HEK293T (cell line): ENCODE results near the gene TGM5.
"Not testable (repeated sequence)": the region's sequence is repeated elsewhere in the genome, so short reads cannot be mapped to it uniquely, and the experiment has no call there.

ENCODE experiments used
- CTCF ChIA-PET: fragments of 350-600 bp; formaldehyde crosslinking; extraction: SDS; loops from one replicate; lab custom pipeline; 2021; ENCODE audit warnings: antibody characterized with exemption, inconsistent platforms; lab: Yijun Ruan, JAX
- POLR2A ChIA-PET: fragments of 350-600 bp; formaldehyde crosslinking; extraction: SDS; loops from one replicate; lab custom pipeline; 2020; ENCODE audit warnings: antibody characterized with exemption, inconsistent platforms; lab: Yijun Ruan, JAX
- DNase-seq: peaks from one replicate; pipeline ENCODE4 v3.0.0; 2012; ENCODE audit warnings: mixed read lengths; ENCODE audit errors: extremely low spot score
- ARNT ChIP-seq: fragments of 450-650 bp; IDR thresholded peaks from 2 replicates; pipeline ENCODE4 v1.6.1; 2017; ENCODE audit warnings: mild to moderate bottlenecking
- BHLHE40 ChIP-seq: fragments of 450-650 bp; IDR thresholded peaks from 2 replicates; pipeline ENCODE4 v1.6.1; 2016; ENCODE audit warnings: mild to moderate bottlenecking, moderate library complexity, borderline replicate concordance
- CTBP1 ChIP-seq: fragments of 450-650 bp; IDR thresholded peaks from 2 replicates; pipeline ENCODE4 v1.6.1; 2016; ENCODE audit warnings: borderline replicate concordance
- ELF4 ChIP-seq: fragments of 450-650 bp; IDR thresholded peaks from 2 replicates; pipeline ENCODE4 v1.6.1; 2017; ENCODE audit warnings: antibody characterized with exemption
- FOXA1 ChIP-seq: fragments of 450-650 bp; IDR thresholded peaks from 2 replicates; pipeline ENCODE4 v1.6.1; 2016; ENCODE audit warnings: mild to moderate bottlenecking
- FOXK2 ChIP-seq: fragments of 450-650 bp; IDR thresholded peaks from 2 replicates; pipeline ENCODE4 v1.6.1; 2016; ENCODE audit warnings: mild to moderate bottlenecking
- FOXM1 ChIP-seq: fragments of 450-650 bp; IDR thresholded peaks from 2 replicates; pipeline ENCODE4 v1.6.1; 2017; ENCODE audit warnings: mild to moderate bottlenecking, borderline replicate concordance
- HDGF ChIP-seq: fragments of 450-650 bp; IDR thresholded peaks from 2 replicates; pipeline ENCODE4 v1.6.1; 2017; ENCODE audit warnings: antibody characterized with exemption, borderline replicate concordance
- L3MBTL2 ChIP-seq: fragments of 450-650 bp; conservative IDR thresholded peaks from 2 replicates; pipeline ENCODE4 v1.6.1; 2016; ENCODE audit warnings: mild to moderate bottlenecking
- LEF1 ChIP-seq: fragments of 450-650 bp; IDR thresholded peaks from 2 replicates; pipeline ENCODE4 v1.6.1; 2017; ENCODE audit warnings: mild to moderate bottlenecking, borderline replicate concordance
- NFRKB ChIP-seq: fragments of 450-650 bp; IDR thresholded peaks from 2 replicates; pipeline ENCODE4 v1.6.1; 2016; ENCODE audit warnings: mild to moderate bottlenecking, moderate library complexity
- SP1 ChIP-seq: fragments of 450-650 bp; IDR thresholded peaks from 2 replicates; pipeline ENCODE4 v1.6.1; 2017
- SUZ12 ChIP-seq: fragments of 450-650 bp; IDR thresholded peaks from 2 replicates; pipeline ENCODE4 v1.6.1; 2016; ENCODE audit warnings: mild to moderate bottlenecking
- TARDBP ChIP-seq: fragments of 450-650 bp; IDR thresholded peaks from 2 replicates; pipeline ENCODE4 v1.6.1; 2016
- ZNF384 ChIP-seq: fragments of 450-650 bp; IDR thresholded peaks from 2 replicates; pipeline ENCODE4 v1.6.1; 2016
- TF ChIP-seq, protein P1 (sequence below): fragments of 450-650 bp; IDR thresholded peaks from 2 replicates; pipeline ENCODE4 v1.6.1; 2016

TGM5 gene

DNA sequence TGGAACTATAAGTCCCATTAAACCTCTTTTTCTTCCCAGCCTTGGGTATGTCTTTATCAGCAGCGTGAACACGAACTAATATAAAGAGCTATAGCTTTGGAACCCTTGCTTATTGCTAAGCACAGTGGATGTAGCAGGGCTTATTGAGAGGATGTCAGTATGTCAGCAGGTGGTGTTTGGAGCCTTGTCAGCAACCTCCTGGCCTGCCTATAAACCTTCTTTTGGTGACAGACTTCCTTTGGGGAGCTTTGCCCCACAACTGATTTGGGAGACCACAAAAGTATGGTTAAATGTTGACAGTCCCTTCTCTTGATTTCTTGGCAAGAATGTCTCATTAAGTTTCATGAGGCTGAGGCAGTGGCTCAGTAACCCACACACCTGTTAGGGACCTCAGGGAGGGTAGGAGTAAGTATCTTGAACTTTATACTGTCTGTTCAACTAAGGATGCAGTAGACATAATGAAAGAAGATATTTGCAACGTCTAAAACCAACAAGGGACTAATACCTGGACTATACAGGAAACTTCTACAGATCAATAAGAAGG is 66.7 kb downstream of the TGM5 start:
- POLR2A ChIA-PET: no interaction called here
- TF ChIP-seq SUZ12 (no peak), FOXK2 (no peak), ELF4 (no peak), TARDBP (no peak)
- CTCF ChIA-PET: interaction anchor here (0.9 kb wide), 1 partner anchor 14 kb away, joined by 5 read pairs; no protein-coding TSS in a partner anchor
- DNase-seq: no peak

DNA sequence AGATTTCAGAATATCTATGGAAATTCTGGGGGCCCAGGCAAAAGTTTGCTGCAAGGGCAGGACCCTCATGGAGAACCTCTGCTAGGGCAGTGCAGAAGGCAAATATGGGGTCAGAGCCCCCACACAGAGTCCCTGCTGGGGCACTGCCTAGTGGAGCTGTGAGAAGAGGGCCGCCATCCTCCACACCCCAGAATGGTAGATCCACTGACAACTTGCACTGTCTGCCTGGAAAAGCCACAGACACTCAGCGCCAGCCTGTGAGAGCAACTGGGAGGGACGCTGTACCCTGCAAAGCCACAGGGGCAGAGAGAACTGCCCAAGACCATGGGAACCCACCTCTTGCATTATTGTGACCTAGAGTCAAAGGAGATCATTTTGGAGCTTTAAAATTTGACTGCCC is 67.7 kb downstream of the TGM5 start:
- TF ChIP-seq ELF4: no peak
- TF ChIP-seq TARDBP: no peak
- no peak for TF ChIP-seq L3MBTL2
- no peak for TF ChIP-seq FOXA1

DNA sequence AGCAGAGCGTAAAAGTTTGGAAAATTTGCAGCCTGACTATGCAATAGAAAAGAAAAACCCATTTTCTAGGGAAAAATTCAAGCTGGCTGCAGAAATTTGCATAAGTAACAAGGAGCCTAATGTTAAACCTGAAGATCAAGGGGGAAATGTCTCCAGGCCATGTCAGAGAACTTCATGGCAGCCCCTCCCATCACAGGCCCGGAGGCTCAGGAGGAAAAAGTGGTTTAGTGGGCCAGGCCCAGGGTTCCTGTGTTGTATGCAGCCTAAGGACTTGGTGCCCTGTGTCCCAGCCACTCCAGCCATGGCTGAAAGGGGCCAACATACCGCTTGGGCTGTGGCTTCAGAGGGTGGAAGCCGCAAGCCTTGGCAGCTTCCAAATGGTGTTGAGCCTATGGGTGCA is 68.2 kb downstream of the TGM5 start:
- POLR2A ChIA-PET, CTCF ChIA-PET, DNase-seq: not testable (repeated sequence)

More for the DNA sequence above, 67.7 kb downstream of the TGM5 start:
- DNase-seq: no peak
- ChIA-PET POLR2A (no interaction called here), CTCF (no interaction called here)

- CTCF ChIA-PET, POLR2A ChIA-PET, DNase-seq: not testable (repeated sequence)
Observed at GRCh38 chr15:43197773-43198172, 69.0 kb downstream of the TGM5 start.

- DNase-seq: no peak
- POLR2A ChIA-PET: no interaction called here
- CTCF ChIA-PET: no interaction called here
- no peak for TF ChIP-seq FOXM1
- TF ChIP-seq LEF1: no peak
- TF ChIP-seq ZNF384: no peak
- no peak for TF ChIP-seq BHLHE40
- no peak for TF ChIP-seq CTBP1
- no peak for TF ChIP-seq TARDBP
- no peak for TF ChIP-seq FOXA1
- TF ChIP-seq ELF4: no peak
- TF ChIP-seq L3MBTL2: no peak
- TF ChIP-seq, protein P1, sequence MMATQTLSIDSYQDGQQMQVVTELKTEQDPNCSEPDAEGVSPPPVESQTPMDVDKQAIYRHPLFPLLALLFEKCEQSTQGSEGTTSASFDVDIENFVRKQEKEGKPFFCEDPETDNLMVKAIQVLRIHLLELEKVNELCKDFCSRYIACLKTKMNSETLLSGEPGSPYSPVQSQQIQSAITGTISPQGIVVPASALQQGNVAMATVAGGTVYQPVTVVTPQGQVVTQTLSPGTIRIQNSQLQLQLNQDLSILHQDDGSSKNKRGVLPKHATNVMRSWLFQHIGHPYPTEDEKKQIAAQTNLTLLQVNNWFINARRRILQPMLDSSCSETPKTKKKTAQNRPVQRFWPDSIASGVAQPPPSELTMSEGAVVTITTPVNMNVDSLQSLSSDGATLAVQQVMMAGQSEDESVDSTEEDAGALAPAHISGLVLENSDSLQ: no peak
- TF ChIP-seq NFRKB: no peak
- TF ChIP-seq ARNT: no peak
- no peak for TF ChIP-seq FOXK2
- TF ChIP-seq SP1: no peak
- no peak for TF ChIP-seq HDGF
- no peak for TF ChIP-seq SUZ12
Observed at GRCh38 chr15:43196760-43197548, 69.8 kb downstream of the TGM5 start.

- DNase-seq: no peak
- no peak for TF ChIP-seq SP1
- TF ChIP-seq, protein P1: no peak
- TF ChIP-seq BHLHE40: no peak
- TF ChIP-seq ELF4: no peak
- TF ChIP-seq TARDBP: no peak
- no peak for TF ChIP-seq CTBP1
- TF ChIP-seq SUZ12: no peak
- TF ChIP-seq ZNF384: no peak
- TF ChIP-seq FOXM1: no peak
- no peak for TF ChIP-seq L3MBTL2
- TF ChIP-seq HDGF: no peak
- TF ChIP-seq LEF1: no peak
- TF ChIP-seq FOXK2: no peak
- TF ChIP-seq FOXA1: no peak
- no peak for TF ChIP-seq ARNT
- TF ChIP-seq NFRKB: no peak
- CTCF ChIA-PET: interaction anchor here (1.2 to 2.8 kb wide), 2 partner anchors 9 to 10 kb away, joined by 6 to 7 read pairs; partner anchors contain the start of gene CCNDBP1
- POLR2A ChIA-PET: no interaction called here
Observed at GRCh38 chr15:43194795-43195194, 71.9 kb downstream of the TGM5 start.

GRCh38 chr15:43193710-43194109 is 73.0 kb downstream of the TGM5 start:
- ChIA-PET CTCF (interaction anchor here (2.8 kb wide), 1 partner anchor 11 kb away, joined by 6 read pairs; no protein-coding TSS in a partner anchor), POLR2A (no interaction called here)
- no peak for TF ChIP-seq CTBP1
- TF ChIP-seq TARDBP: no peak
- DNase-seq: no peak

- no peak for TF ChIP-seq BHLHE40
- no peak for TF ChIP-seq ELF4
- TF ChIP-seq HDGF: no peak
- TF ChIP-seq FOXA1: no peak
- no peak for TF ChIP-seq ARNT
- TF ChIP-seq, protein P1: no peak
- TF ChIP-seq LEF1: no peak
- no peak for TF ChIP-seq TARDBP
- no peak for TF ChIP-seq NFRKB
- no peak for TF ChIP-seq CTBP1
- no peak for TF ChIP-seq L3MBTL2
- TF ChIP-seq FOXM1: no peak
- TF ChIP-seq SP1: no peak
- no peak for TF ChIP-seq ZNF384
- no peak for TF ChIP-seq FOXK2
- no peak for TF ChIP-seq SUZ12
- DNase-seq: no peak
- ChIA-PET CTCF (interaction anchor here (0.8 kb wide), 1 partner anchor 15 kb away, joined by 3 read pairs; no protein-coding TSS in a partner anchor), POLR2A (no interaction called here)
Observed at GRCh38 chr15:43190178-43190577, 76.5 kb downstream of the TGM5 start.
